Caco-2 (cell line): ENCODE results near the gene MPZL3. TPM values are rescaled to one million over a fixed set of nuclear protein-coding genes. Genes with fewer than 3 reads are reported as not detected.

Experiments used
- BruUV-seq: library from RNA; stranded (reverse); fragments of 400-500 nt; replicated peaks from 2 replicates; lab custom pipeline; 2021; lab: Mats Ljungman, UMichigan
- CTCF ChIA-PET: fragments of 300-600 bp; sonication (Branson Sonifier 250); formaldehyde crosslinking; loops from one replicate; lab custom pipeline; 2022; ENCODE audit warnings: antibody characterized with exemption; lab: Charles Lee
- POLR2A ChIA-PET: fragments of 300-600 bp; sonication (Branson Sonifier 250); formaldehyde crosslinking; loops from one replicate; lab custom pipeline; 2022; ENCODE audit warnings: antibody characterized with exemption; lab: Charles Lee
- DNase-seq, 2 experiments: peaks; one replicate each; pipeline versions ENCODE4 v3.0.0 to v3.0.0-alpha.2; 2020 to 2022
- H3K27me3 ChIP-seq: replicated peaks from 2 replicates; pipeline ENCODE4 v1.6.0; 2011; ENCODE audit warnings: low read length; ENCODE audit not compliant: control insufficient read depth, insufficient read depth
- H3K36me3 ChIP-seq: 2 replicates; pipeline ENCODE4 v1.5.1; 2011; ENCODE audit warnings: low read length; ENCODE audit not compliant: control insufficient read depth, insufficient read depth
- H3K4me1 ChIP-seq: fragments of 250-450 bp; sonication (Bioruptor Pico); 2 replicates; pipeline ENCODE4 v1.5.1; 2020; ENCODE audit warnings: mild to moderate bottlenecking
- H3K4me3 ChIP-seq: 2 replicates; pipeline ENCODE4 v1.5.1; 2011; ENCODE audit warnings: low read depth, mild to moderate bottlenecking, control low read depth, low read length
- H3K9me3 ChIP-seq: fragments of 250-450 bp; sonication (Bioruptor Pico); 2 replicates; pipeline ENCODE4 v1.5.1; 2020; ENCODE audit warnings: mild to moderate bottlenecking, moderate library complexity
- H3K27ac Mint-ChIP-seq: one replicate; pipeline ENCODE4 v1.8.0; 2022; ENCODE audit warnings: mixed read lengths; ENCODE audit not compliant: unreplicated experiment
- H3K27me3 Mint-ChIP-seq: one replicate; pipeline ENCODE4 v1.8.0; 2022; ENCODE audit warnings: mixed read lengths; ENCODE audit not compliant: insufficient read depth, unreplicated experiment
- H3K36me3 Mint-ChIP-seq: one replicate; pipeline ENCODE4 v1.8.0; 2022; ENCODE audit warnings: mild to moderate bottlenecking, mixed read lengths; ENCODE audit not compliant: insufficient read depth, unreplicated experiment
- H3K4me1 Mint-ChIP-seq: one replicate; pipeline ENCODE4 v1.8.0; 2022; ENCODE audit warnings: low read depth, mixed read lengths; ENCODE audit not compliant: unreplicated experiment
- H3K4me3 Mint-ChIP-seq: one replicate; pipeline ENCODE4 v1.8.0; 2022; ENCODE audit warnings: mild to moderate bottlenecking, moderate library complexity, mixed read lengths; ENCODE audit not compliant: unreplicated experiment
- H3K9me3 Mint-ChIP-seq: one replicate; pipeline ENCODE4 v1.8.0; 2022; ENCODE audit warnings: mixed read lengths; ENCODE audit not compliant: unreplicated experiment
- CTCF ChIP-seq, 2 experiments: fragments of 200-600 bp in 1 of 2; IDR thresholded peaks; 1 replicate in 1 of 2; 2 replicates in 1 of 2; pipeline versions ENCODE4 v1.5.1 to v1.8.0; 2011 to 2022; ENCODE audit warnings: antibody characterized with exemption in 1 of 2, control low read depth in 1 of 2, inconsistent platforms in 1 of 2, low read depth in 1 of 2, low read length in 1 of 2, mild to moderate bottlenecking in 1 of 2, moderate library complexity in 1 of 2; ENCODE audit not compliant: insufficient read depth in 1 of 2, severe bottlenecking in 1 of 2, unreplicated experiment in 1 of 2
- intact Hi-C: fragments of 100-400 bp; cut with micrococcal nuclease; formaldehyde crosslinking; loops from one replicate; pipeline ENCODE4 v1.10.0; 2022; ENCODE audit not compliant: unreplicated experiment
- total RNA-seq: library from RNA; stranded (reverse); gene quantifications from 2 replicates; pipeline ENCODE4 v1.2.3, GENCODE V29; 2022

The MPZL3 gene
- total RNA-seq, 1 experiment from 2014 or later = 31.8 TPM

DNA sequence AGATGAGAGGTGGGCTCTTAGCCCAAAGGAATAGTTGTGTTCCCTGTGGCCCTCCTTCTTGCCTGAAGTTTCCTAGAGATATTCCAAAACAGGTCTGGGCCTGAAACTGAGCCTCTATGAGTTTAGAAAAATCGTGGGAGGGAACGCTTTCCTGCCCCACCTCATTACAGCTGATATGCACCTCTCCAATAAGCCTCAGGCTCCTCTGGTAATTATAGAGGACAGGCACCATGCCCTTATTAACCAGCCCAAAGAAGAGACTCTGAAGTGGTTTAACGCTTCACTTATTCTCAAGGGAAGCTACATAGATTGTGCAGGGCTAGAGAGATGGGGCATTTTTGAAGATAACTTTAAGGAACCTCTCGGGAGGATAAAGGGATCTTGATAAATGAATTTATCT lies 15.3 kb upstream of the MPZL3 start:
- Histone ChIP-seq H3K4me1 (peaks cover 36% of the 10 kb centered on the region), H3K4me3 (no peak overlapping the region), H3K27me3 (no peaks in the 10 kb centered on the region), H3K36me3 (peaks cover under 1% of the 10 kb centered on the region; the same call in 1 of the 2 replicates), H3K9me3 (no peaks in the 10 kb centered on the region)
- intact Hi-C loops = no loop called here
- no peak for DNase-seq
- no TSS peak for BruUV-seq
- Mint-ChIP-seq H3K27me3 (no peaks in the 10 kb centered on the region), H3K4me1 (peaks cover 26% of the 10 kb centered on the region), H3K4me3 (no peak overlapping the region), H3K36me3 (peaks cover 11% of the 10 kb centered on the region), H3K9me3 (no peaks in the 10 kb centered on the region), H3K27ac (no peak overlapping the region)
- CTCF ChIA-PET = no interaction called here
- no peak for TF ChIP-seq CTCF (IDR thresholded peaks at IDR 0.05; ENCODE audit: insufficient read depth in 1 of 2, low read depth in 1 of 2, low read length in 1 of 2, severe bottlenecking in 1 of 2, unreplicated experiment in 1 of 2)
- POLR2A ChIA-PET = no interaction called here

GRCh38 chr11:118265954-118266353 lies 13.8 kb upstream of the MPZL3 start:
- Mint-ChIP-seq H3K4me1 (peaks cover 15% of the 10 kb centered on the region), H3K27me3 (no peaks in the 10 kb centered on the region), H3K27ac (no peak overlapping the region), H3K36me3 (peaks cover 18% of the 10 kb centered on the region), H3K4me3 (peak overlapping the region; percentile 91), H3K9me3 (no peaks in the 10 kb centered on the region)
- no peak for TF ChIP-seq CTCF (IDR thresholded peaks at IDR 0.05; ENCODE audit: insufficient read depth in 1 of 2, low read depth in 1 of 2, low read length in 1 of 2, severe bottlenecking in 1 of 2, unreplicated experiment in 1 of 2)
- H3K36me3 ChIP-seq = peaks cover 7% of the 10 kb centered on the region
- peak overlapping the region; percentile 83 for H3K4me3 ChIP-seq
- POLR2A ChIA-PET = no interaction called here
- no peaks in the 10 kb centered on the region for H3K9me3 ChIP-seq
- H3K27me3 ChIP-seq = no peaks in the 10 kb centered on the region
- no peak for DNase-seq
- peaks cover 23% of the 10 kb centered on the region; the same call in 1 of the 2 replicates for H3K4me1 ChIP-seq
- CTCF ChIA-PET = interaction anchor here (0.9 to 2.9 kb wide), 3 partner anchors 25 to 67 kb away, joined by 3 to 11 read pairs (median 6); no protein-coding TSS in a partner anchor
- BruUV-seq = no TSS peak
- intact Hi-C loops = loop anchor here (2.0 kb wide), 2 partner anchors 49 to 85 kb away; no protein-coding TSS in a partner anchor

DNA sequence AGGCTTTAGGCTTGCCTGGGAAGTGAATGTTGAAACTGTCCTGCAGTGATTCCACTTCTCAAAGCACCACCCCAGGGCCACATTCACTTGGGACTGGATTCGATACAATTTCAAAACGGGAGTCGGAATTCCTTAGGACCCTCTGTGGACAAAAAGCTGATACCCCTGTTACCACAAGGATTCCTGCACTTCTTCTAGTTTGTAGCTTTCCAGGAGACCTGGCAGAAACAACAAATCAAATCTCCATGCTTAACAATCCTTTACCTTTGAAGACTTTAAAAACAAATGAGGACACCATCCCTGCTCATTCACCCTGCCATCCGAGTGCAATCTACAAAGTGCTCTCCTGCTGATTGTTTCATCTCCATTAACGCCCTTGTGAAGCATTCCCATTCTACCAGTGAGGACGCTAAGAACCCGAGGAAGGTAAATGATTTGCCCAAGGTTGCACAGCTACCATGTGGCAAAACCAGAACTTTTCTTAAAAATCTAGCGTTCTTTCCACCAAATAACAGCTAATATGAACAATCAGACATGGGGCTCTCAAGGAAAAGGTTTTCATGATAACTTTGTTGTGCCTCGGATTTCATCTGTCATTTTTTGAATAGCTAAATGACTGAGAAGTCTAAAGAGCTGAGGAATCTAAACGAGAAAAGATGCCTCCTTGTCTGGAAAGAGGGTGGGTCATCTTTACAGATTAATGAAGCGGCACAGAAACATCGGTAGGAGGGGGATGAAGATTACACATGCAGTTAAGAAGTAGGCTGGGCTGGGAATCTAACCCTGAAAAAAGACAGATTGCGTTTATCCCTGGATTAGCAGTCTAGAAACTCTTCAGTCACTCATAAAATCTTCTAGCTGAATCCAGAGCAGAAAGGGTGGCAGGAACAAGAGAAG lies 12.7 kb upstream of the MPZL3 start:
- no peak for DNase-seq
- Histone ChIP-seq H3K9me3 (no peaks in the 10 kb centered on the region), H3K36me3 (peaks cover 16% of the 10 kb centered on the region), H3K4me1 (peaks cover 23% of the 10 kb centered on the region; the same call in 1 of the 2 replicates), H3K27me3 (no peaks in the 10 kb centered on the region), H3K4me3 (peak overlapping the region; percentile 83)
- no peaks in the 10 kb centered on the region for H3K9me3 Mint-ChIP-seq
- H3K36me3 Mint-ChIP-seq = peaks cover 27% of the 10 kb centered on the region
- ChIA-PET CTCF (interaction anchor here (0.6 to 3.0 kb wide), 15 partner anchors 10 to 112 kb away, joined by 3 to 34 read pairs (median 6); partner anchors contain the start of genes MPZL3 and UBE4A), POLR2A (interaction anchor here (0.5 to 2.4 kb wide), 10 partner anchors 9 to 141 kb away, joined by 3 to 24 read pairs (median 4); partner anchors contain the start of gene MPZL3)
- H3K27me3 Mint-ChIP-seq = no peaks in the 10 kb centered on the region
- H3K4me3 Mint-ChIP-seq = peak overlapping the region; percentile 91
- no peak for TF ChIP-seq CTCF (IDR thresholded peaks at IDR 0.05; ENCODE audit: insufficient read depth in 1 of 2, low read depth in 1 of 2, low read length in 1 of 2, severe bottlenecking in 1 of 2, unreplicated experiment in 1 of 2)
- intact Hi-C loops = loop anchor here (1.0 to 2.0 kb wide), 7 partner anchors 13 to 86 kb away; partner anchors contain the start of gene MPZL3
- H3K27ac Mint-ChIP-seq = peak overlapping the region; percentile 96
- TSS peak; percentile 59 for BruUV-seq
- H3K4me1 Mint-ChIP-seq = peaks cover 15% of the 10 kb centered on the region
